NCI-H526 treated with DMSO at 0.1 percent for 48 hours (cell line): ENCODE measurements around the gene CD151.
A peak's percentile ranks its signal among the peaks of the same experiment; 100 is the strongest.

Source experiments
- DNase-seq: peaks from one replicate; lab custom pipeline; 2025; lab: John Stamatoyannopoulos, UW

Gene CD151

DNA sequence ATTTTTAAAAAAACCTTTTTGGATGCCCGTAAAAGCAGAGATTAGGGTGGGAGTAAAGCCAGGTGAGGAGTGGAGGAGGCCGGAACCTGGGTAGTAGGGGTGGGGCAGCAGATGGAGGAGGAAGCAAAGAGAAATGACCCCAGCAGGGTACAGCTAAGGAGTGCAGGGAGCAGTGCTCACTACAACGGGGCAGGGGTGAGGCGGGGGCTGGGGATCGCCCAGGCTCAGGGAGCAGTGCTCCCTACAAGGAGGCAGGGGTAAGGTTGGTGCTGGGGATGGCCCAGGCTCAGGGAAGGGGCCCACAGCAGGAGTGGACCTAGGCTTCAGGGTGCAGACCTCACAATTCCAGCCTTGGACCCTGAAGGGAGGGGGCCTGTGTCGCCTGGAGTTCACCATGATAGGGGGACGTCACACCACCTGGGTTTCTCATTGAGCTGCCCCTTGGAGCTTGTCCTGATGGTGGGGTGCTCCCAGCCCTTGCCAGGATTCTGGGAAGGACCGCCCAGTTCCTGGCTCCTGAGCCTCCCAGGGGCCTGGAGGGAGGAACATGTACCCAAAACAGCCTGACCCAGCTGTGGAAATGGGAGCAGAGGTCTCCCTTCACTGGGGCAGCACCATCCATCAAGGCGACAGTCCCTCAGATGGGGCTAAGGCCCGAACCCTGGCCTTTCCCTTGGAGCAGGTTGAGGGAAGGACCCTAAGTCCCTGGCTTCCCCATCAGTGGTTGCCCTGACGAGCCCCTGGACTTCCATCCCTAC, 16.9 kb upstream of the CD151 start:
- DNase-seq = no peak

DNA sequence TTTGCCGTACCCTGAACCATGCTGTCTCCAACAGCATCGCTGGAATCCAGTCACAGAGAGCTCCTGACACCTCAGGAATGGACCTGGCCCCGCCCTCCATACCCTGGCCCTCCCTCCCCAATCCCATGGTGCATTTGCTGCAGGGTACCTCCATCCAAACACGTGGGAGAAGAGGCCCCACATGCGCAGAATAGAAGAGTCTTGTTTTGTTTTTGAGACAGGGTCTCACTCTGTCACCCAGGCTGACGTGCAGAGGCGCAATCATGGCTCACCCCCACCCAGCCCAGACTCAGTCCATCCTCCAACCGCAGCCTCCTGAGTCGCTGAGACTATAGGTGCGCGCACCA, 16.3 kb upstream of the CD151 start:
- DNase-seq = no peak

GRCh38 chr11:818396-819128, 14.2 kb upstream of the CD151 start, which contains the start of gene PNPLA2:
PNPLA2 (plus strand) TSS chr11:818914; CDS start chr11:819719, 805 bp downstream.
- no peak for DNase-seq

DNA sequence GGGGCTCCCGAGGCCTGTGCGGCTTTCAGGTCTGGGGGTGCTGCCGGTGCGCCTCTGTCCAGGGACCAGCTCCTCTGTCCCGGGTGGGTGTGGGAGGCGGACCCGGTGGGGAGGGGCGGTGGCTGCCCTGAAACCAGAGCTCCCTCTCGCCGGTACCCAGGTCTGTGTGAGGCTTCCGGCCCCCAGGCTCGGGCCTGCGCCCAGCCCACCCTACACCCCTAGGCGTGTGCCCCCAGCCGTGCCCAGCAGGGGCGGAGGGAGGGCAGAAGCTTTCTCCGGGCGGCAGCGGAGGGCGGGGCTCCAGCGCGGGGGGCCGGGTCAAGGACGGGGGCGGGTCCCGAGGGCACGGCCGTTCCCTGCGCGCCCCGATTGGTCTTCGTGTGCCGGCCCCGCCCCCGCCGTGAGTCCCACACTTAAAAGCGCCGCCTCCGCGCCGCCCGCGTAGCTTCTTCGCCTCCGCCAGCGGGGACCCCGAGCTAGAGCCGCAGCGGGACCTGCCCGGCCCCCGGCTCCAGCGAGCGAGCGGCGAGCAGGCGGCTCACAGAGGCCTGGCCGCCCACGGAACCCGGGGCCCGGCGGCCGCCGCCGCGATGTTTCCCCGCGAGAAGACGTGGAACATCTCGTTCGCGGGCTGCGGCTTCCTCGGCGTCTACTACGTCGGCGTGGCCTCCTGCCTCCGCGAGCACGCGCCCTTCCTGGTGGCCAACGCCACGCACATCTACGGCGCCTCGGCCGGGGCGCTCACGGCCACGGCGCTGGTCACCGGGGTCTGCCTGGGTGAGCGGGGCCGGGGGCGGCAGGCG, 13.4 kb upstream of the CD151 start:
- DNase-seq = peak; percentile 80

DNA sequence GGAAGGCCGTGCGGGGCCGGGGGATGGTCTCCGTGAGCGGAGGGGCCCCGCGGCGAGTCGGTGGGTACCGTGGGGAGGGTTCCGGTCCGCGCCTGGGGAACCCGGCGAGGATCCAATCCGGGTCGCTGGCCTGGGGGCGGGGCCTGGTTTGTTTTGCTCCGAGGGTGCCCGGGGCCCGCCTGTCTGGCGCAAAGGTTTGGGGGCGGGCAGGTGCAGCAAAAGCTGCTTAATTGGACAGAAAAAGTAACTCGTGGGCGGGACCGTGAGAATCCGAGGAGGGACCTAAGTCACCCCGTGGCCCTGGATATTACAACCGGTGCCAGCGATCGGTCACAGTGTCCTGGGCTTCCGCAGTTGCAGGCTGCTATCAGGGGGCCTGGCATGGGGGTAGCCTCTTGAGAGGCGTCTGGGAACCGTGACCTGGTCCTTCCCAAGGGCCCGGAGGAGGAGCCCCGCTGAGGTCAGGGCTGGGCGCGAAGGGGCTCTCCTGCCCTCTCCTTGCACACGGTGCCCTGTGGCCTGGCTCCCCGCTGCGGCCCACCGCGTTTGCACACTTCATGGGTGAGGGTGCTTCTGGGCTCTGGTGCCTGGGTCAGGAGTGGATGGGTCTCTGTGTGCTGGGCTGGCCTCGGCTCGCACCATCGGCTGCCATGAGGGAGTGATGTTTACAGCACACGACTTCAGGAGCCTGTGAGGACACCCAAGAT, 12.7 kb upstream of the CD151 start:
- DNase-seq = peak; percentile 51

GRCh38 chr11:820655-821511, 11.9 kb upstream of the CD151 start:
- DNase-seq = no peak

DNA sequence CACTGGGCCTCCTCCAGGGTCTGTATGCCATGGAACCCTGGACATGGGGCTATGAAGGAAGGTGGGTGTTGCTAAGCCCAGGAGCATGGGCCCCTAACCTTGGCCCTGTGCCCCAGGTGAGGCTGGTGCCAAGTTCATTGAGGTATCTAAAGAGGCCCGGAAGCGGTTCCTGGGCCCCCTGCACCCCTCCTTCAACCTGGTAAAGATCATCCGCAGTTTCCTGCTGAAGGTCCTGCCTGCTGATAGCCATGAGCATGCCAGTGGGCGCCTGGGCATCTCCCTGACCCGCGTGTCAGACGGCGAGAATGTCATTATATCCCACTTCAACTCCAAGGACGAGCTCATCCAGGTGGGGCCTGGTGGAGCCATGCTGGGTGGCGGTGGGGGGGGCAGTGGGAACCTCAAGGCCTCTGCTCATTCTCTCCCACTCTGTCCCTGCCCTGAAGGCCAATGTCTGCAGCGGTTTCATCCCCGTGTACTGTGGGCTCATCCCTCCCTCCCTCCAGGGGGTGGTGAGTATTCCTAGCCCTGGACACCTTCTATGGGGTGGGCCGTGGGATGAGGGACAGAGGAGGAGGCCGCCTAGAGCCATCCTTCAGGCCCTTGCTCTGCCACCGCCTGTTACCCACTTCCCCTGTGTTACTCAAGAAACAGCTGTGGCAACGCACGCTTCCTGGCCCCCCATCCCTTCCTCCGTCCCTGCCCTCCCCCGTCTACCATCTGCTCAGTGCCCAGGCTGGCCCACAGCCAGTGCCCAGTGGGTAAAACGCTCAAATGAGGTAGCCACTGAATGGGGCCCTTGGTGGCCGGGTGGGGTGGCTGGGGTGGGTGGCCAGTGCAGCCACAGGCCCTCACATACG, 11.0 kb upstream of the CD151 start:
- no peak for DNase-seq

- DNase-seq = no peak
Measured at GRCh38 chr11:823441-824291, 9.1 kb upstream of the CD151 start.

- DNase-seq = peak; percentile 61
Measured at GRCh38 chr11:824292-824880, 8.4 kb upstream of the CD151 start.

DNA sequence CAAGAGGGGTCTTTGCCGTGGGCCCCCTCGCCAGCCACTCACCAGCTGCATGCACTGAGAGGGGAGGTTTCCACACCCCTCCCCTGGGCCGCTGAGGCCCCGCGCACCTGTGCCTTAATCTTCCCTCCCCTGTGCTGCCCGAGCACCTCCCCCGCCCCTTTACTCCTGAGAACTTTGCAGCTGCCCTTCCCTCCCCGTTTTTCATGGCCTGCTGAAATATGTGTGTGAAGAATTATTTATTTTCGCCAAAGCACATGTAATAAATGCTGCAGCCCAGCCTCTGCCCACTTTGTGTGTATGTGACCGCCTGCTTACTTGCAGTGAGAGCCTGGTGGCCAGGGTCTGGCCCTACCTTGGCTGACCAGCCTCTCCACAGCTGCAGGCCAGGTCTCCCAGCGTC, 7.8 kb upstream of the CD151 start:
- no peak for DNase-seq

GRCh38 chr11:825366-826226, 7.2 kb upstream of the CD151 start:
- DNase-seq = no peak

DNA sequence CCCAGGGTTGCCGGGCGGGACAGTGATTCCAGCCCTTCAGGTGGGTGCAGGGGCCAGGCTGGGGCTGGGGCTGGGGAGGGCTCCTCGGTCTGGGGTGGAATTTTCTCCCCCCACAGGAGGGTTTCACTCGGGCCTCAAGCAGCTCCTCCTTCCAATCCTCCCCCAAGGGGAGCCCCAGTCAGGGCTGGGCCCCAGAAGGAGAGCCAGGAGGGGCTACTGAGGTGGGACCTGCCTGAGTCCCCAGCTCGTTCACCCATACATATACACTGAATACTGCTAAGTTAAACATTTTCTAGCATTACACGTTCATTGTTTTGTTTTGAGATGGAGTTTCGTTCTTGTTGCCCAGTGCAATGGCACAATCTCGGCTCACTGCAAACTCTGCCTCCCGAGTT, 6.5 kb upstream of the CD151 start:
- no peak for DNase-seq

GRCh38 chr11:826836-827145, 6.0 kb upstream of the CD151 start:
- DNase-seq = no peak

DNA sequence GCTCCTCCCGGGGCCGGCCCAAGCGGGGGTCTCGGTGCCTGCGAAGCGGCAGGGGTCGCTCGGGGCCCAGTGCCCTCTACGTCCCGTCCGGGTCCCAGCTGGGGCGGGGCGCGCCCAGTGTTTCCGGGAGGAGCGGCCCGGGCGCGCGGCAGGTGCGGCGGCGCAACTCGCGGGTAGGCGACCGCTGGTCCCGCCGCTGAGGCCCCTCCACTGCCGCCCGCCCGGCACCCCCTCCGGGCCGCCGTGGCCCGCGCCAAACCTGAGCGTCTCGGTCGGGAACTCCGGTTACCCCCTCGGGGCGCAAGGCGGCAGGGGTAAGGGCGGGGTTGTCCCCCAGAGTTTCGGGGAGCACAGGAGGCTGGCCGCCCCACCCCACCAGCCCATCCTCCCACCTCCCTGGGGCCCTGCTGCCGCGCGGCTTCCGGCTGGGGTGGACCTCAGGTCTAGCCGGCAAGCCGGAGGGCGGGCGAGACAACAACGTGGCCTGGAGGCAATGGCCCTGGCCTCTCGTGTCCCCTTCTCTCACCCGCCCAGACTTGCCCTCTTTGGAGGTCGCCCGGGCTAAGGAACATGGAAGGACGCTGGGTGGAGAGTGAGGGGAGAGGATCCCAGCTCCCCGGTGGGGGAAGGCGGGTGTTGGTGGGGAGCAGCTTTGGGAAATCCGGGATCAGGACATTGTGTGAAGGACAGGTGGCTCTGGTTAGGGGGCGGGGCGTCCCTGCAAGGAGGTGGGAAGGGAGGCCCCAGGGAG, 5.4 kb upstream of the CD151 start:
- DNase-seq = peak; percentile 54

DNA sequence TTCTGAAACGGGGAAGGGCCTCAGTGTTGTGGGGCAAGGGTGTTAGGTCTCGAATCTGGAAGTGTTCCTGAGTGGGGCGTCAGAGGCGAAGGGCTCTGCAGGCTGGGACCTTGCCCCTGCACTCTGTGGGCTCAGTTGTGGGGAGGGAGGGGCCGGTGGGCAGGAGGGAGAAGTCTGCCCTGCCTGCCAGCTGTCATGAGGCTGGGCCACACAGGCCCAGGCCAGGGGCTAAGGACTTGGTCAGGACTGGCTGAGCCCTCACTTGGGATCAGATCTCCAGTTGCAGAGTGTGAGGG, 4.9 kb upstream of the CD151 start, which contains the start of gene CRACR2B:
CRACR2B (plus strand) TSS at position 23 of the 296 bp plus-strand sequence. CDS start 689 bp downstream, outside the sequence.
- DNase-seq = no peak

DNA sequence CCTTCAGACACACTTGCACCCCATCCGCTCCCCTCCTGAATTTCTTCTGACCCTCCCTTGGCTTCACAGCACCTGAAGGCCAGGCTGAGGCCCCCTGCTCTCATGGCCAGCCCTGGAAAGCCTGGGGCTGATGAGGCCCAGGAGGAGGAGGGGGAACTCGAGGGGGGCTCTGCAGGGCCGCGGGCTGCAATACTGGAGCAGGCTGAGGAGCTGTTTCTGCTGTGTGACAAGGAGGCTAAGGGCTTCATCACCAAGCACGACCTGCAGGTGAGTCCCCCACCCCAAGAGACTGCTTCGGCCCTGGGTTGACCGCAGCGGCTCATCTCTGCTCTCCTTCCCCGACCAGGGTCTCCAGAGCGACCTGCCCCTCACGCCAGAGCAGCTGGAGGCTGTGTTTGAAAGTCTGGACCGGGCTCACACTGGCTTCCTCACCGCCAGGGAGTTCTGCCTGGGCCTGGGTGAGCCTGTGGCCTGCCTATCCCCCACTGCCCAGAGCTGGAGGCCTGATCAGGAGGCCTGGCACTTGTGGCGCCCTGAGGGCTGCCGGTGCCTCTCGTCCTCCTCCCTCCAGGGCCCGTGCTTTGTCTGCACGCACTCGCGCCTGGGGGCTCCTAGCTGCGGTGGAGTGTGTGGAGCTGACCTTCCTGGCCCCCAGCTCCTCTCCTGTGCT, 4.1 kb upstream of the CD151 start:
- DNase-seq = no peak
